Measurements from ENCODE around the gene CPLANE2. TPM values are rescaled to one million over a fixed set of nuclear protein-coding genes. Genes with fewer than 3 reads are reported as not detected.
"Not testable (repeated sequence)": the region's sequence is repeated elsewhere in the genome, so short reads cannot be mapped to it uniquely, and the experiment has no call there.

The CPLANE2 gene
- total RNA-seq, 3 donors from 2014 or later (not counting 1 experiment from before 2014, with no cell fraction given): 7.6 to 10.8 (median 8.3) TPM

GRCh38 chr1:16196874-16197273, 40.1 kb downstream of the CPLANE2 start:
- peaks cover 7% of the 10 kb centered on the region for H3K36me3 ChIP-seq (ENCODE audit: control insufficient read depth, insufficient read depth, low read length)
- H3K27me3 Mint-ChIP-seq (ENCODE audit: low read depth in 2 of 2): no peaks in the 10 kb centered on the region
- H3K4me1 Mint-ChIP-seq: peaks cover 0 to 14% of the 10 kb centered on the region in 2 donors
- no peak for TF ChIP-seq CTCF (IDR thresholded peaks at IDR 0.05)
- H3K27me3 ChIP-seq (ENCODE audit: control insufficient read depth, insufficient read depth, low read length): no peaks in the 10 kb centered on the region
- no peaks in the 10 kb centered on the region for H3K36me3 Mint-ChIP-seq
- H3K4me3 Mint-ChIP-seq: no peak overlapping the region
- H3K4me3 ChIP-seq (ENCODE audit: low read length): no peak overlapping the region
- DNase-seq: no peak
- H3K27ac Mint-ChIP-seq: peak overlapping the region in 1 of 2 donors; percentile 27
- no peak for ATAC-seq
- intact Hi-C loops (cut with micrococcal nuclease): no loop called here
- H3K4me1 ChIP-seq (ENCODE audit: control insufficient read depth, insufficient read depth, low read length): no peaks in the 10 kb centered on the region
- H3K27ac ChIP-seq (ENCODE audit: low read length): no peak overlapping the region
- no peaks in the 10 kb centered on the region for H3K9me3 ChIP-seq (ENCODE audit: control insufficient read depth, insufficient read depth, low read length)
- WGBS (ENCODE audit: insufficient coverage): 58% methylated on average over 3 of the region's 3 CpGs
- no peaks in the 10 kb centered on the region for H3K9me3 Mint-ChIP-seq

- DNase-seq; H3K4me1 ChIP-seq (ENCODE audit: control insufficient read depth, insufficient read depth, low read length); H3K9me3 Mint-ChIP-seq; H3K36me3 ChIP-seq (ENCODE audit: control insufficient read depth, insufficient read depth, low read length); H3K4me3 ChIP-seq (ENCODE audit: low read length); H3K27ac Mint-ChIP-seq; H3K27ac ChIP-seq (ENCODE audit: low read length); H3K36me3 Mint-ChIP-seq; ATAC-seq; H3K9me3 ChIP-seq (ENCODE audit: control insufficient read depth, insufficient read depth, low read length); H3K27me3 ChIP-seq (ENCODE audit: control insufficient read depth, insufficient read depth, low read length); intact Hi-C loops (cut with micrococcal nuclease); H3K27me3 Mint-ChIP-seq (ENCODE audit: low read depth in 2 of 2); H3K4me3 Mint-ChIP-seq: not testable (repeated sequence)
- 92% methylated on average over 4 of the region's 4 CpGs for WGBS (ENCODE audit: insufficient coverage)
- H3K4me1 Mint-ChIP-seq: peaks cover 0 to 14% of the 10 kb centered on the region in 2 donors
Observed at GRCh38 chr1:16196139-16196538, 40.8 kb downstream of the CPLANE2 start.

GRCh38 chr1:16195518-16195905, 41.5 kb downstream of the CPLANE2 start:
- Mint-ChIP-seq H3K4me3 (no peak overlapping the region), H3K36me3 (no peaks in the 10 kb centered on the region), H3K27me3 (ENCODE audit: low read depth in 2 of 2) (no peaks in the 10 kb centered on the region), H3K9me3 (no peaks in the 10 kb centered on the region), H3K27ac (no peak overlapping the region), H3K4me1 (peaks cover 0 to 14% of the 10 kb centered on the region in 2 donors)
- DNase-seq (no peak), ATAC-seq (no peak)
- TF ChIP-seq CTCF (IDR thresholded peaks at IDR 0.05): no peak
- no peaks in the 10 kb centered on the region for H3K9me3 ChIP-seq (ENCODE audit: control insufficient read depth, insufficient read depth, low read length)
- H3K27ac ChIP-seq (ENCODE audit: low read length): no peak overlapping the region
- H3K36me3 ChIP-seq (ENCODE audit: control insufficient read depth, insufficient read depth, low read length): no peaks in the 10 kb centered on the region
- H3K27me3 ChIP-seq (ENCODE audit: control insufficient read depth, insufficient read depth, low read length): no peaks in the 10 kb centered on the region
- no peaks in the 10 kb centered on the region for H3K4me1 ChIP-seq (ENCODE audit: control insufficient read depth, insufficient read depth, low read length)
- no peak overlapping the region for H3K4me3 ChIP-seq (ENCODE audit: low read length)
- intact Hi-C loops (cut with micrococcal nuclease): no loop called here
- 88% methylated on average over 5 of the region's 7 CpGs for WGBS (ENCODE audit: insufficient coverage)

GRCh38 chr1:16191916-16192546, 45.0 kb downstream of the CPLANE2 start:
- Histone ChIP-seq H3K27me3 (ENCODE audit: control insufficient read depth, insufficient read depth, low read length) (peaks cover 5% of the 10 kb centered on the region), H3K4me3 (ENCODE audit: low read length) (no peak overlapping the region), H3K27ac (ENCODE audit: low read length) (no peak overlapping the region), H3K9me3 (ENCODE audit: control insufficient read depth, insufficient read depth, low read length) (no peaks in the 10 kb centered on the region), H3K36me3 (ENCODE audit: control insufficient read depth, insufficient read depth, low read length) (no peaks in the 10 kb centered on the region), H3K4me1 (ENCODE audit: control insufficient read depth, insufficient read depth, low read length) (peaks cover 4% of the 10 kb centered on the region)
- H3K36me3 Mint-ChIP-seq: no peaks in the 10 kb centered on the region
- TF ChIP-seq CTCF (IDR thresholded peaks at IDR 0.05): no peak
- no peak overlapping the region for H3K4me3 Mint-ChIP-seq
- intact Hi-C loops (cut with micrococcal nuclease): no loop called here
- no peaks in the 10 kb centered on the region for H3K9me3 Mint-ChIP-seq
- ATAC-seq (no peak), DNase-seq (no peak)
- 80% methylated on average over 3 of the region's 6 CpGs for WGBS (ENCODE audit: insufficient coverage)
- peaks cover 0 to 6% of the 10 kb centered on the region in 2 donors for H3K27me3 Mint-ChIP-seq (ENCODE audit: low read depth in 2 of 2)
- H3K27ac Mint-ChIP-seq: no peak overlapping the region
- no peaks in the 10 kb centered on the region for H3K4me1 Mint-ChIP-seq
